Trophoblast cell (in vitro differentiated cells and primary cell): ENCODE results near the gene FAM234B.

ENCODE experiments used
- DNase-seq, 2 donors: peaks; one replicate each; pipeline ENCODE4 v3.0.0-alpha.2; 2016
- H2AFZ ChIP-seq: 2 replicates; pipeline ENCODE4 v1.6.1; 2013; ENCODE audit warnings: low read length, moderate library complexity, mild to moderate bottlenecking; ENCODE audit not compliant: insufficient read depth, poor library complexity
- H2AK5ac ChIP-seq: 2 replicates; pipeline ENCODE4 v1.6.1; 2013; ENCODE audit warnings: mild to moderate bottlenecking, low read length
- H2BK120ac ChIP-seq: 2 replicates; pipeline ENCODE4 v1.6.1; 2013; ENCODE audit warnings: low read length, mild to moderate bottlenecking, moderate library complexity; ENCODE audit not compliant: insufficient read depth, poor library complexity
- H2BK12ac ChIP-seq: 2 replicates; pipeline ENCODE4 v1.6.1; 2013; ENCODE audit warnings: mild to moderate bottlenecking, low read length, moderate library complexity
- H2BK5ac ChIP-seq: 2 replicates; pipeline ENCODE4 v1.6.1; 2013; ENCODE audit warnings: low read length, low read depth, moderate library complexity, mild to moderate bottlenecking; ENCODE audit not compliant: poor library complexity
- H3K14ac ChIP-seq: 2 replicates; pipeline ENCODE4 v1.6.1; 2013; ENCODE audit warnings: mild to moderate bottlenecking, low read length
- H3K18ac ChIP-seq: 2 replicates; pipeline ENCODE4 v1.6.1; 2013; ENCODE audit warnings: mild to moderate bottlenecking, low read length
- H3K23ac ChIP-seq: 2 replicates; pipeline ENCODE4 v1.6.1; 2013; ENCODE audit warnings: low read length
- H3K27ac ChIP-seq: 2 replicates; pipeline ENCODE4 v1.5.1; 2013; ENCODE audit warnings: low read depth, mild to moderate bottlenecking, inconsistent platforms, low read length, moderate library complexity
- H3K27me3 ChIP-seq: 2 replicates; pipeline ENCODE4 v1.6.1; 2013; ENCODE audit warnings: inconsistent platforms, mild to moderate bottlenecking, low read length, moderate library complexity; ENCODE audit not compliant: insufficient read depth
- H3K36me3 ChIP-seq, 2 experiments: 1 replicate in 1 of 2; 2 replicates in 1 of 2; pipeline ENCODE4 v1.6.1; 2013; ENCODE audit warnings: low read length in 2 of 2, mild to moderate bottlenecking in 2 of 2, moderate library complexity in 1 of 2; ENCODE audit not compliant: insufficient read depth in 2 of 2, control insufficient read depth in 1 of 2
- H3K4ac ChIP-seq: 2 replicates; pipeline ENCODE4 v1.6.1; 2013; ENCODE audit warnings: low read depth, mild to moderate bottlenecking, low read length, moderate library complexity
- H3K4me1 ChIP-seq, 2 experiments: 1 replicate in 1 of 2; 2 replicates in 1 of 2; pipeline ENCODE4 v1.6.1; 2013; ENCODE audit warnings: low read length in 2 of 2, mild to moderate bottlenecking in 2 of 2, moderate library complexity in 1 of 2; ENCODE audit not compliant: insufficient read depth in 2 of 2, control insufficient read depth in 1 of 2
- H3K4me2 ChIP-seq: 2 replicates; pipeline ENCODE4 v1.6.1; 2013; ENCODE audit warnings: inconsistent platforms, mild to moderate bottlenecking, low read length, moderate library complexity
- H3K4me3 ChIP-seq: 2 replicates; pipeline ENCODE4 v1.5.1; 2013; ENCODE audit warnings: mild to moderate bottlenecking, low read depth, low read length, inconsistent platforms
- H3K79me1 ChIP-seq: one replicate; pipeline ENCODE4 v1.6.1; 2013; ENCODE audit warnings: low read length
- H3K79me2 ChIP-seq: 2 replicates; pipeline ENCODE4 v1.6.1; 2013; ENCODE audit warnings: low read length, mild to moderate bottlenecking; ENCODE audit not compliant: control insufficient read depth, insufficient read depth, poor library complexity
- H3K9ac ChIP-seq: 2 replicates; pipeline ENCODE4 v1.6.1; 2013; ENCODE audit warnings: mild to moderate bottlenecking, low read length
- H3K9me3 ChIP-seq: 2 replicates; pipeline ENCODE4 v1.6.1; 2013; ENCODE audit warnings: low read depth, mild to moderate bottlenecking, control low read depth, inconsistent platforms, low read length; ENCODE audit not compliant: insufficient read depth
- H4K12ac ChIP-seq: 2 replicates; pipeline ENCODE4 v1.6.1; 2013; ENCODE audit warnings: low read depth, mild to moderate bottlenecking, low read length, moderate library complexity
- H4K8ac ChIP-seq: 2 replicates; pipeline ENCODE4 v1.6.1; 2013; ENCODE audit warnings: low read depth, mild to moderate bottlenecking, low read length, moderate library complexity
- H4K91ac ChIP-seq: one replicate; pipeline ENCODE4 v1.6.1; 2013; ENCODE audit warnings: low read depth, mild to moderate bottlenecking, low read length, moderate library complexity
- WGBS: extraction: QIAGEN DNeasy Blood & Tissue Kit; methylation state at CpG from one replicate; pipeline ENCODE4 v1.1.7; 2013; ENCODE audit warnings: missing lambda C conversion rate; ENCODE audit not compliant: insufficient read length, insufficient coverage; ENCODE audit errors: extremely low coverage; 5-methylcytosine and 5-hydroxymethylcytosine counted together

FAM234B gene

GRCh38 chr12:13004361-13004760 lies 39.8 kb upstream of the FAM234B start:
- Histone ChIP-seq H2AFZ (no peak overlapping the region), H3K4me1 (peaks cover 9 to 10% of the 10 kb centered on the region in 2 experiments), H3K23ac (no peak overlapping the region), H3K4ac (no peak overlapping the region), H3K4me2 (no peak overlapping the region), H2BK5ac (no peak overlapping the region), H3K18ac (no peak overlapping the region), H3K36me3 (peaks cover 0 to 4% of the 10 kb centered on the region in 2 experiments), H2BK12ac (no peak overlapping the region), H3K14ac (no peak overlapping the region), H3K4me3 (no peak overlapping the region), H2AK5ac (no peak overlapping the region), H3K27me3 (no peaks in the 10 kb centered on the region), H3K79me2 (peaks cover 7% of the 10 kb centered on the region), H4K91ac (no peak overlapping the region), H4K12ac (no peak overlapping the region), H4K8ac (no peak overlapping the region), H2BK120ac (no peak overlapping the region), H3K27ac (no peak overlapping the region), H3K79me1 (peaks cover 14% of the 10 kb centered on the region), H3K9me3 (no peaks in the 10 kb centered on the region), H3K9ac (no peak overlapping the region)
- no CpG with 5 or more reads among the region's 3 CpGs for WGBS
- DNase-seq: no peak

GRCh38 chr12:13004986-13005385 lies 39.2 kb upstream of the FAM234B start:
- Histone ChIP-seq H3K23ac (no peak overlapping the region), H4K8ac (no peak overlapping the region), H3K18ac (no peak overlapping the region), H2AK5ac (no peak overlapping the region), H3K27me3 (no peaks in the 10 kb centered on the region), H3K27ac (no peak overlapping the region), H3K79me2 (peaks cover 3% of the 10 kb centered on the region), H4K12ac (no peak overlapping the region), H3K36me3 (peaks cover 0 to 4% of the 10 kb centered on the region in 2 experiments), H3K9me3 (no peaks in the 10 kb centered on the region), H2AFZ (no peak overlapping the region), H4K91ac (no peak overlapping the region), H3K9ac (no peak overlapping the region), H3K4me2 (no peak overlapping the region), H2BK12ac (no peak overlapping the region), H3K4me3 (no peak overlapping the region), H3K14ac (no peak overlapping the region), H3K4me1 (peaks cover 9 to 10% of the 10 kb centered on the region in 2 experiments), H2BK5ac (no peak overlapping the region), H3K79me1 (peaks cover 10% of the 10 kb centered on the region), H3K4ac (no peak overlapping the region), H2BK120ac (no peak overlapping the region)
- WGBS: no CpG with 5 or more reads among the region's 3 CpGs
- no peak for DNase-seq

DNA sequence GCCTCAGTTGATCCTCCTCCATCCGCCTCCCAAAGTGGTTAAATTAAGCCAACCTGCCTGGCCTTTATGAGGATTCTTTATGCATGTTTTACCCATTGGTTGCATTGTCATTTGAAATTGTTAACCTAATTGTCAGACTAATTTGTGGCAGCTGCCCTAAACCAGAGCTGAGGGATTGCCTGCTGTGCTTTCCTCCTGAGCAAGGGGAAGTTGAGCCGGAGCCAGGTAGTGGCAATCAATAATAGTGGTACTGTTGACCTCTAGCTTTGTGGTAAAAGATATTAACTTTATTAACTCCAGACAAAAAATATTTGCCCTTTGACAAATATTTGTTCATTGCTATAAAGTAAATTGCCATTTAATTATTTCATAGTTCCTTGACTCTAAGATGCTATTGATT lies 38.5 kb upstream of the FAM234B start:
- WGBS: no CpG with 5 or more reads among the region's 2 CpGs
- H3K23ac ChIP-seq: no peak overlapping the region
- no peak overlapping the region for H3K14ac ChIP-seq
- H3K18ac ChIP-seq: no peak overlapping the region
- H3K4me2 ChIP-seq: no peak overlapping the region
- no peak overlapping the region for H4K12ac ChIP-seq
- no peak overlapping the region for H2AFZ ChIP-seq
- H3K36me3 ChIP-seq: peaks cover 0 to 4% of the 10 kb centered on the region in 2 experiments
- DNase-seq: no peak
- no peak overlapping the region for H3K4ac ChIP-seq
- no peak overlapping the region for H4K91ac ChIP-seq
- no peak overlapping the region for H2BK120ac ChIP-seq
- H3K4me3 ChIP-seq: no peak overlapping the region
- peaks cover 9 to 10% of the 10 kb centered on the region in 2 experiments for H3K4me1 ChIP-seq
- H3K9ac ChIP-seq: no peak overlapping the region
- H3K9me3 ChIP-seq: no peaks in the 10 kb centered on the region
- H2AK5ac ChIP-seq: no peak overlapping the region
- H3K79me2 ChIP-seq: peaks cover 3% of the 10 kb centered on the region
- peaks cover 5% of the 10 kb centered on the region for H3K79me1 ChIP-seq
- no peak overlapping the region for H2BK5ac ChIP-seq
- no peaks in the 10 kb centered on the region for H3K27me3 ChIP-seq
- no peak overlapping the region for H2BK12ac ChIP-seq
- H3K27ac ChIP-seq: no peak overlapping the region
- no peak overlapping the region for H4K8ac ChIP-seq

DNA sequence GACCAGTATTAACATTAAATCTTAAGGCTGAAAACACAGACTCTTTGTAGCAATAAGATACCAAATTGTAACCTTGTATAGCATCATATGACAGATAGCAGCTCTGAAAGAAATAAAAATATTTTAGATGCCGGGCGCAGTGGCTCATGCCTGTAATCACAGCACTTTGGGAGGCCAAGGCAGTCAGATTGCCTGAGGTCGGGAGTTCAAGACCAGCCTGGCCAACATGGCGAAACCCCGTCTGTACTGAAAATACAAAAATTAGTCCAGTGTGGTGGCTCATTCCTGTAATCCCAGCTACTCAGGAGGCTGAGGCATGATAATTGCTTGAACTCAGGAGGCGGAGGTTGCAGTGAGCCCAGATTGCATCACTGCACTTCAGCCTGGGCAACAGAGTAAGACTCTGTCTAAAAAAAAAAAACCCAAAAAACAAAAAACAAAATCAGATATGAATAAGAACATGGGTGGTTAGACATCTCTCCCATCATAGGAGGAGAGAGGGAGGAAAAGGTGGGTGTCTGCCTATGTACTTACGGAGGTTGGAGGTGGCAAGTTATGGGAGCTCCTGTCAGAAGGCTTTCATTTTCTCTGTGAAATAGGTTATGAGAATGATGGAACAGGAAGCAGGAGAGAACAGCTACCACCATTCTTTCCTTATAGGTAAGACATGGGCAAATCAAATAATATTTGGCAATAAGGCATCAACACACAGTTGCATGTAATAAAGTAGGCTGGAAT lies 36.5 kb upstream of the FAM234B start:
- Histone ChIP-seq H3K18ac (no peak overlapping the region), H3K23ac (no peak overlapping the region), H3K9me3 (no peaks in the 10 kb centered on the region), H3K79me2 (no peaks in the 10 kb centered on the region), H3K79me1 (no peaks in the 10 kb centered on the region), H3K36me3 (no peaks in the 10 kb centered on the region), H3K4ac (no peak overlapping the region), H2BK5ac (no peak overlapping the region), H4K8ac (no peak overlapping the region), H2BK120ac (no peak overlapping the region), H3K27me3 (no peaks in the 10 kb centered on the region), H3K27ac (no peak overlapping the region), H3K4me1 (peaks cover 0 to 2% of the 10 kb centered on the region in 2 experiments), H3K9ac (no peak overlapping the region), H2AK5ac (no peak overlapping the region), H4K12ac (no peak overlapping the region), H2BK12ac (no peak overlapping the region), H4K91ac (no peak overlapping the region), H2AFZ (no peak overlapping the region), H3K4me2 (no peak overlapping the region), H3K14ac (no peak overlapping the region), H3K4me3 (no peak overlapping the region)
- WGBS: no CpG with 5 or more reads among the region's 7 CpGs
- DNase-seq: peak; percentile 63 to 70
